ENCODE results near the gene AKR7A3.

DNA sequence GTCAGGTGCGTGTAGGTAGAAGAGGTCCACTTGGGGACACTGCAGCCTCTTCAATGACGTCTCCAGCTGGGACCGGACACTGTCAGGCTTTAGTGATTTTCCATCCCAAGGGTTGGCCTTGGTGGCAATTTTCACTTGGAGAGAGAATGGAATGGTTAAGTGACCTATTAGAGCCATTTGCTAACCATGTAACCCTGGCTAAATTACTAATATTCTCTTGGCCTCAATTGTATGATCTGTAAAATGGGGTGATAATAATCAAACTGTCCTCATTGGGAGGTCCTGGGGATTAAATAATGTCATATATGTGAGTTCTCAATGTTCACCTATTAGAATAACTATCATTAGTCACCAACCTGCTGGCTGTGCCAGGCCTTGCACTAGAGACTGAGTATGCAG lies 19.9 kb upstream of the AKR7A3 start:
- TF ChIP-seq, protein P1, sequence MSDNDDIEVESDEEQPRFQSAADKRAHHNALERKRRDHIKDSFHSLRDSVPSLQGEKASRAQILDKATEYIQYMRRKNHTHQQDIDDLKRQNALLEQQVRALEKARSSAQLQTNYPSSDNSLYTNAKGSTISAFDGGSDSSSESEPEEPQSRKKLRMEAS (IDR thresholded peaks at IDR 0.05; ENCODE audit: low read depth, low read length) = no peak
- TF ChIP-seq CTCF (IDR thresholded peaks at IDR 0.05 in 2 of 3, conservative IDR thresholded peaks at IDR 0.05 in 1 of 3; ENCODE audit: control insufficient read depth in 2 of 3, extremely low read depth in 1 of 3, insufficient read depth in 1 of 3, low read depth in 3 of 3, low read length in 3 of 3) = no peak
- TF ChIP-seq PKNOX1 (IDR thresholded peaks at IDR 0.05) = no peak
- TF ChIP-seq CHD1 (IDR thresholded peaks at IDR 0.05; ENCODE audit: low read depth, low read length) = no peak
- TF ChIP-seq, protein P2, sequence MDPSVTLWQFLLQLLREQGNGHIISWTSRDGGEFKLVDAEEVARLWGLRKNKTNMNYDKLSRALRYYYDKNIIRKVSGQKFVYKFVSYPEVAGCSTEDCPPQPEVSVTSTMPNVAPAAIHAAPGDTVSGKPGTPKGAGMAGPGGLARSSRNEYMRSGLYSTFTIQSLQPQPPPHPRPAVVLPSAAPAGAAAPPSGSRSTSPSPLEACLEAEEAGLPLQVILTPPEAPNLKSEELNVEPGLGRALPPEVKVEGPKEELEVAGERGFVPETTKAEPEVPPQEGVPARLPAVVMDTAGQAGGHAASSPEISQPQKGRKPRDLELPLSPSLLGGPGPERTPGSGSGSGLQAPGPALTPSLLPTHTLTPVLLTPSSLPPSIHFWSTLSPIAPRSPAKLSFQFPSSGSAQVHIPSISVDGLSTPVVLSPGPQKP (IDR thresholded peaks at IDR 0.05; ENCODE audit: low read depth, low read length) = no peak
- TF ChIP-seq IKZF2 (IDR thresholded peaks at IDR 0.05) = no peak
- no peak for TF ChIP-seq ZNF24 (IDR thresholded peaks at IDR 0.05)
- no peak for TF ChIP-seq EZH2 (IDR thresholded peaks at IDR 0.05; ENCODE audit: borderline replicate concordance, control insufficient read depth, low read depth, low read length)
- no peak for TF ChIP-seq RFX5 (IDR thresholded peaks at IDR 0.05; ENCODE audit: low read depth, low read length)

Data from GM12878 (cell line).